Heart left ventricle (tissue), 13 donors: Measurements from ENCODE around the gene CHAC2.

Experiments used
- CTCF ChIP-seq, 12 donors: fragments of 200-600 bp; sonication (generic) in 4 of 12; IDR thresholded peaks; one replicate each; pipeline versions ENCODE4 v1.5.0 to v1.8.0; 2018 to 2022; ENCODE audit warnings: antibody characterized with exemption in 12 of 12, mild to moderate bottlenecking in 5 of 12
- POLR2A ChIP-seq, 2 donors: fragments of 450-650 bp; IDR thresholded peaks; one replicate each; pipeline ENCODE4 v1.6.1; 2017; ENCODE audit warnings: antibody characterized with exemption in 2 of 2, mild to moderate bottlenecking in 2 of 2, moderate library complexity in 2 of 2
- donor health status: ischemic (EF 13 %, LVEDD 7.1; RV severe dilation, severe dysfunction).
- donor health status: DM: no; HTN: yes; CAD: no.
- donor health status: DM: no; HTN: no; CAD: no.
- donor health status: ischemic (EF 25% LVEDD 6.9; RV normal size, moderate dysfunction).
- donor health status: ischemic (EF 25% LVEDD 5.7; RV mildly dilated, moderate dysfunction).
- donor health status: ischemic (EF 35%, LVEDD 5.7; RV mildly dilated, moderate dysfunction).
- donor health status: nonischemic (EF 11% LVEDD 7.7; RV severe dilation, severe dysfunction).
- donor health status: DM: yes; HTN: yes; CAD: no.
- donor health status: PGD.
- donor health status: ischemic (EF 29% LVEDD 5.4; RV normal size, mild dysfunction).
- donor health status: nonischemic (EF 23%, LVEDD 6.1; RV moderate dilation, normal function).

DNA sequence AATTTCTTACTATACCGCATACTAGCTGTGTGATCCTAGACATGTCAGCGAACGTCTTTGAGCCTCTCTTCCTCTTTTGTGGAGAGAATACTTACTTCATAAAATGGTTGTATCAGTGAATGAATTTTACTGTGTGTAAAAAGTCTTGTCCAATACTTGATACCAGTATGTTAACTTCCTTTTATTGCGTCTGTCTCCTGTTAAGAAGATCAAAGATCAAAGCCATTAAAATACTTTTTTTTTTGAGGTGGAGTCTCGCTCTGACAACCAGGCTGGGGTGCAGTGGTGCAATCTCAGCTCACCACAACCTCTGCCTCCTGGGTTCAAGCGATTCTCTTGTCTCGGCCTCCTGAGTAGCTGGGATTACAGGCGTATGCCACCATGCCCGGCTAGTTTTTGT is 52.4 kb downstream of the CHAC2 start:
- TF ChIP-seq CTCF (IDR thresholded peaks at IDR 0.05) = no peak
- TF ChIP-seq POLR2A (IDR thresholded peaks at IDR 0.05) = no peak
